ENCODE results near the gene LHX5.

LHX5 gene

DNA sequence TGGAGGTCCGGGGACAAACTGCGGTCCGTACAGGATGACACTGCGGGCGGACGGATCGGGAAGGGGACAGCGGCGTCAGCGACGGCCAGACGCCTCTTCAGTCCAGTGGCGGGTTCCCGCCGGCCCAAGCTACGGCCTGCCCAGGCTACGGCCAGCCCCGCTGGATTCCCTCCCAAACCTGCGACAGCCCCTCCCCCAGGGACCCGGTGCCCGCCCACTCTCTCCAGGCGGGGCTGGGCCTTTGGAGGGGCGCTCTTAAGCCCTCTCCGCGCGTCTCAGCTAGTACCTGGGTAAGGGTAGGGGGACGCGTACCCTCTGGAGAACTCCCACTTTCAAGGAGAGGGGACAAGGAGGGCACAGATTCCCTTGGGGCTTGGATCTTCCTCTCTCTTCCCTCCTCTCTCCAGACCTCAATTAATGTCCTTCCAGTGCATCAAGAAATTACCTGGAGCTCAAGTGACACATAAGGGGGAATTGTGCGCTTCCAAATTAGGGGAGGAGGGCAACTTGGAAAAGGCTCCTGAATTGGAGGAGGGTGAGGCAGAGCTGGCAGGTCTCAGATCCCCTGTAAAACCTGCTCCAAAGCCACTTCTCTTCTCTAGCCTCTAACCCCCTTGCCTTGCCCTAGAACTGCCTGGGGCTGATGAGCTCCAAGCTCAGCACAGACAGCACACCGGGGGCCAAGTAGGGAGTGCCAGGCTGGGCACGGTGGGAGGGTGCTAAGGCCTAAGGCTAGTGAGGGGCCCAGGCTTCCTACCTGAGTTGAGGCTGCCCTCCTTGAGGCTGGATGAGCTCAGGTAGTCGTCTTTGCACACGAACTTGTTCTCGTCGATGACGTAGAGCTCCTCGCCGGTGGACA lies 3.1 kb downstream of the LHX5 start:
- no peak overlapping the region for H3K4me3 ChIP-seq (ENCODE audit: low read depth, low read length)
- no peak for TF ChIP-seq CTCF (conservative IDR thresholded peaks at IDR 0.05; ENCODE audit: low read depth, low read length)
- DNase-seq (ENCODE audit: low read depth) = no peak

- TF ChIP-seq CTCF (conservative IDR thresholded peaks at IDR 0.05; ENCODE audit: low read depth, low read length) = no peak
- DNase-seq (ENCODE audit: low read depth) = no peak
- peak overlapping the region; percentile 24 for H3K4me3 ChIP-seq (ENCODE audit: low read depth, low read length)
Observed at GRCh38 chr12:113467502-113468364, 3.9 kb downstream of the LHX5 start.

DNA sequence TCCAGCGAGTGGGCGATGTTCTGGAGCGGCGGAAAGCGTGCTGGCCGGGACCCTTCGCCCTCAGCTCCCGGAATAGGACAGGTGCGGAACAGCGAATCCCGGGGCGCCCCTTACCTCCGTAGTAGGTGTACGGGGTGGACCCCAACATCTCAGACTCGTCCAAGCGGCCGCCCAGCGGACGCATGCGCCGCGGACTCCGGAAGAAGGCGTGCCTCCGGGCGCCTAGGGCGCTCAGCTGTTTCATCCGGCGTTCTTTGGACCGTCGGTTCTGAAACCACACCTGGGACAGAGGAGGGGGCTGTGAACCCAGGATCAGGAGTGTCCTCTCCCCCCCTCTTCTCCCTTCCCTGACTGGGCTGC lies 4.5 kb downstream of the LHX5 start:
- no peak for TF ChIP-seq CTCF (conservative IDR thresholded peaks at IDR 0.05; ENCODE audit: low read depth, low read length)
- H3K4me3 ChIP-seq (ENCODE audit: low read depth, low read length) = peak overlapping the region; percentile 24
- DNase-seq (ENCODE audit: low read depth) = no peak

GRCh38 chr12:113466454-113467141 lies 5.1 kb downstream of the LHX5 start:
- no peak for TF ChIP-seq CTCF (conservative IDR thresholded peaks at IDR 0.05; ENCODE audit: low read depth, low read length)
- no peak overlapping the region for H3K4me3 ChIP-seq (ENCODE audit: low read depth, low read length)

DNA sequence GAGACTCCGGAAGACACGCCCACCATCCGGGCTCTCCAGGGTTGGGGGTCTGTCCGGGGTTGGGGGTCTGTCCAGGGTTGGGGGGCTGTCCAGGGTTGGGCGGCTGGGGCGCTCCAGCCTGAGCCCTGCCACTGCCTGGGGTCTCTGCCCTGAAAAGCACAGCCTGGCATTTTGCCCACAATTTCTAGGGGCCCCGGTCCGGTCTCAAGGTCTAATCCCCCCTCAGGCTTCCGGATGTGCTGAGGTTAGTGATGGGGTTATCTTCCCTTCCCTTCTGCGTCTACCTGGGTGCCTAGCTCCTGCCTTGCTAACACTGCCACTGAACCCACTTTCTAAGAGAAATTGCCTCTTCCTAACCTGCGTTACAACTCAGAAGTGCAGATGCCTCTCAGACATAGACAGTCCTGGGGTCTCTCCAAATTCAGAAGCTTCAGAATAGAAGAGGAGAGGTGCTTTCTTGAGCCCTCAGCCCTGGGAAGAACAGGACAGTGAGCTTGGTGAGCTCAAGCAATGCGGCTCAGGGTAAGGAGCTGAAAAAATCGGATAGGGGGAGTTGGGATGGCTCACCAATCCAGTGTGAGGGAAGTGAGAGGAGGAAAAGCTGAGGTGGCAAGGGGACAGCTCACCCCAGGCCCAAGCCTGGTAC lies 5.7 kb downstream of the LHX5 start:
- no peak for DNase-seq (ENCODE audit: low read depth)
- TF ChIP-seq CTCF (conservative IDR thresholded peaks at IDR 0.05; ENCODE audit: low read depth, low read length) = no peak
- no peak overlapping the region for H3K4me3 ChIP-seq (ENCODE audit: low read depth, low read length)

More at GRCh38 chr12:113466454-113467141, 5.1 kb downstream of the LHX5 start:
- no peak for DNase-seq (ENCODE audit: low read depth)

DNA sequence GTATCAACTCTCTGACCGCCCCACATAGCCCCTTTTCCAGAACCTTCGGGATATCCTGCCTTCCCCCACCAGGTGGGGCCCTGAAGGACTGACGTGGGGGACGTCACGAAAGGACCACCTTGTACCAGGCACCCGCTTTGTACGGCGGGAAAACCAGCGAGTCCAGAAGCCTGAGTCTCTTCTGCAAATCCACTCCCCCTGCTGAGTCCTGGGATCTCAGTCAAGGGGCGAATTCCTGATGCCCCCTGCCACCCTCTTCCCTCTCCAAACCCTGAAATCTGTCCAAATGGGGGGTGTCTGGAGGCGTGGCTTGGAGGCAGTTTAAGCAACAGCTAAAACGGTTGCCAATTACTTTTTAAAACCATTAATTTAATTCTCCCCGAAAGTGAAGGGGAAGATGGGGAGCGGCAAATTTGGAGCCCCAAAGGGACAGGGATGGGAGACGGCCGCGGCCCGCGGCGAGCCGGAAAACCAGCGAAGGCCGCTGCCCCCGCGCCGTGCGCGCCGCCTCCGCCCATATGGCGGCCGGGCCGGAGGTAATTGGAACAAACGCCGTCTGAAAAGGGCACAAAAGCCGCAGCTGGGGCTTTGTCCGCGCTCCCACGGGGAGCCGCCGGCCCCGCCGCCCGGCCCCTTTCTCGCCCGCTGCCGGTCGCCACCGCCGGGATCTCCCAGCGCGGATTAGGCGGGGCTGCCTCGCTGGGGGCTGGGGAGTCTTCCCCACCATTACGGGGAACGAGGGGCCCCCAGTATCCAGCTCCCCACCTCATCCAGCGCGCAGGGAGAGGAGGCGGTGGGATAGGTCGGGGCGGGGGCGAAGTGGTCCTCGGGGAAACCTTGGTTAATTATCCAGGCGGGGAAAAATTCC lies 6.6 kb downstream of the LHX5 start:
- no peak for TF ChIP-seq CTCF (conservative IDR thresholded peaks at IDR 0.05; ENCODE audit: low read depth, low read length)
- H3K4me3 ChIP-seq (ENCODE audit: low read depth, low read length) = no peak overlapping the region

More for the DNA sequence above, 6.6 kb downstream of the LHX5 start:
- DNase-seq (ENCODE audit: low read depth) = no peak

Data from choroid plexus epithelial cell (primary cell).